GM12874 (cell line): ENCODE results near the gene FBH1.

Experiments used
- TF ChIP-seq, protein P1 (sequence below): IDR thresholded peaks from 2 replicates; pipeline ENCODE4 v1.5.1; 2011; ENCODE audit warnings: low read depth, mild to moderate bottlenecking, control low read depth, low read length, moderate library complexity; ENCODE audit not compliant: insufficient read depth

FBH1 gene

DNA sequence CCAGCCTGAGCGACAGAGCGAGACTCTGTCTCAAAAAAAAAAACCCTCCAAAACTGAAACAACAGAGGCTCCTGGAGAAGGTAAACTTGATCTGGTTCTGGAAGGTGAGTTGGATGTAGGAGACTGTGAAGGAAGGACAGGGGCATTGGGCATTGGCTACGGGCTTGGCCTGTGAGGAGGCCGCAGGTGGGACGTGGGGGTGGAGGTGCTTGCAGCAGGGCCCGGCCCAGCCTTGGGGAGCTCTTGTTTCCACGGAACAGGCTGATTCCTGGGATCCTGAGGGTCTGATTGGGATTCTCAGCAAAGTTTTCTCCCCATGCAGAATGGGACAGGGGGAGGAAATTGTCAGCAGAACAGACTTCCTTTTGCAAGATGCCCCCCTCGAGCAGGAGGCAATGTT is 56.7 kb downstream of the FBH1 start:
- TF ChIP-seq, protein P1, sequence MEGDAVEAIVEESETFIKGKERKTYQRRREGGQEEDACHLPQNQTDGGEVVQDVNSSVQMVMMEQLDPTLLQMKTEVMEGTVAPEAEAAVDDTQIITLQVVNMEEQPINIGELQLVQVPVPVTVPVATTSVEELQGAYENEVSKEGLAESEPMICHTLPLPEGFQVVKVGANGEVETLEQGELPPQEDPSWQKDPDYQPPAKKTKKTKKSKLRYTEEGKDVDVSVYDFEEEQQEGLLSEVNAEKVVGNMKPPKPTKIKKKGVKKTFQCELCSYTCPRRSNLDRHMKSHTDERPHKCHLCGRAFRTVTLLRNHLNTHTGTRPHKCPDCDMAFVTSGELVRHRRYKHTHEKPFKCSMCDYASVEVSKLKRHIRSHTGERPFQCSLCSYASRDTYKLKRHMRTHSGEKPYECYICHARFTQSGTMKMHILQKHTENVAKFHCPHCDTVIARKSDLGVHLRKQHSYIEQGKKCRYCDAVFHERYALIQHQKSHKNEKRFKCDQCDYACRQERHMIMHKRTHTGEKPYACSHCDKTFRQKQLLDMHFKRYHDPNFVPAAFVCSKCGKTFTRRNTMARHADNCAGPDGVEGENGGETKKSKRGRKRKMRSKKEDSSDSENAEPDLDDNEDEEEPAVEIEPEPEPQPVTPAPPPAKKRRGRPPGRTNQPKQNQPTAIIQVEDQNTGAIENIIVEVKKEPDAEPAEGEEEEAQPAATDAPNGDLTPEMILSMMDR: no peak

GRCh38 chr10:5947471-5948207 is 57.6 kb downstream of the FBH1 start:
- TF ChIP-seq, protein P1: no peak

- TF ChIP-seq, protein P1: no peak
Observed at GRCh38 chr10:5948208-5948585, 58.2 kb downstream of the FBH1 start.

- TF ChIP-seq, protein P1: peak; percentile 18; the same call in 1 of the 2 replicates
Observed at GRCh38 chr10:5949009-5949759, 59.1 kb downstream of the FBH1 start.

GRCh38 chr10:5951167-5951711 is 61.2 kb downstream of the FBH1 start:
- TF ChIP-seq, protein P1: no peak

- TF ChIP-seq, protein P1: no peak
Observed at GRCh38 chr10:5951721-5952407, 61.8 kb downstream of the FBH1 start.
